ENCODE results near the gene CYP46A1. TPM values are rescaled to one million over a fixed set of nuclear protein-coding genes. Genes with fewer than 3 reads are reported as not detected.

CYP46A1 gene
- total RNA-seq, 1 experiment from 2014 or later: 0.36 TPM

GRCh38 chr14:99763527-99764221, 79.6 kb downstream of the CYP46A1 start:
- BruUV-seq (replicated peaks): no TSS peak
- no peaks in the 10 kb centered on the region for H3K9me3 ChIP-seq (ENCODE audit: control insufficient read depth, insufficient read depth, low read depth, low read length)
- H3K4me1 ChIP-seq (ENCODE audit: control insufficient read depth, insufficient read depth, low read length): peaks cover 11% of the 10 kb centered on the region
- H3K4me3 ChIP-seq (ENCODE audit: low read depth in 2 of 2, low read length in 2 of 2): no peak overlapping the region
- H3K27ac ChIP-seq (ENCODE audit: low read length): no peak overlapping the region
- CTCF ChIA-PET: no interaction called here
- POLR2A ChIA-PET: no interaction called here
- no peaks in the 10 kb centered on the region for H3K27me3 ChIP-seq (ENCODE audit: control insufficient read depth, insufficient read depth, low read length)
- ATAC-seq (no peak), DNase-seq (ENCODE audit: low read depth, low spot score) (no peak)
- in situ Hi-C loops (cut with HindIII; ENCODE audit: low pct_unique_long_range_greater_than_20kb, low sequenced_read_pairs): no loop called here
- intact Hi-C loops (cut with micrococcal nuclease; ENCODE audit: unreplicated experiment): no loop called here
- no peak for TF ChIP-seq CTCF (IDR thresholded peaks at IDR 0.05)
- no peak for TF ChIP-seq POLR2AphosphoS5 (IDR thresholded peaks at IDR 0.05; ENCODE audit: low read depth, low read length)
- TF ChIP-seq, protein P1, sequence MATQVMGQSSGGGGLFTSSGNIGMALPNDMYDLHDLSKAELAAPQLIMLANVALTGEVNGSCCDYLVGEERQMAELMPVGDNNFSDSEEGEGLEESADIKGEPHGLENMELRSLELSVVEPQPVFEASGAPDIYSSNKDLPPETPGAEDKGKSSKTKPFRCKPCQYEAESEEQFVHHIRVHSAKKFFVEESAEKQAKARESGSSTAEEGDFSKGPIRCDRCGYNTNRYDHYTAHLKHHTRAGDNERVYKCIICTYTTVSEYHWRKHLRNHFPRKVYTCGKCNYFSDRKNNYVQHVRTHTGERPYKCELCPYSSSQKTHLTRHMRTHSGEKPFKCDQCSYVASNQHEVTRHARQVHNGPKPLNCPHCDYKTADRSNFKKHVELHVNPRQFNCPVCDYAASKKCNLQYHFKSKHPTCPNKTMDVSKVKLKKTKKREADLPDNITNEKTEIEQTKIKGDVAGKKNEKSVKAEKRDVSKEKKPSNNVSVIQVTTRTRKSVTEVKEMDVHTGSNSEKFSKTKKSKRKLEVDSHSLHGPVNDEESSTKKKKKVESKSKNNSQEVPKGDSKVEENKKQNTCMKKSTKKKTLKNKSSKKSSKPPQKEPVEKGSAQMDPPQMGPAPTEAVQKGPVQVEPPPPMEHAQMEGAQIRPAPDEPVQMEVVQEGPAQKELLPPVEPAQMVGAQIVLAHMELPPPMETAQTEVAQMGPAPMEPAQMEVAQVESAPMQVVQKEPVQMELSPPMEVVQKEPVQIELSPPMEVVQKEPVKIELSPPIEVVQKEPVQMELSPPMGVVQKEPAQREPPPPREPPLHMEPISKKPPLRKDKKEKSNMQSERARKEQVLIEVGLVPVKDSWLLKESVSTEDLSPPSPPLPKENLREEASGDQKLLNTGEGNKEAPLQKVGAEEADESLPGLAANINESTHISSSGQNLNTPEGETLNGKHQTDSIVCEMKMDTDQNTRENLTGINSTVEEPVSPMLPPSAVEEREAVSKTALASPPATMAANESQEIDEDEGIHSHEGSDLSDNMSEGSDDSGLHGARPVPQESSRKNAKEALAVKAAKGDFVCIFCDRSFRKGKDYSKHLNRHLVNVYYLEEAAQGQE (IDR thresholded peaks at IDR 0.05; ENCODE audit: insufficient read depth in 1 of 2, low read depth in 2 of 2, low read length in 1 of 2): no peak
- no peak for TF ChIP-seq TCF7L2 (IDR thresholded peaks at IDR 0.05; ENCODE audit: low read depth, low read length)
- no peaks in the 10 kb centered on the region for H3K36me3 ChIP-seq (ENCODE audit: control insufficient read depth, insufficient read depth, low read length)

DNA sequence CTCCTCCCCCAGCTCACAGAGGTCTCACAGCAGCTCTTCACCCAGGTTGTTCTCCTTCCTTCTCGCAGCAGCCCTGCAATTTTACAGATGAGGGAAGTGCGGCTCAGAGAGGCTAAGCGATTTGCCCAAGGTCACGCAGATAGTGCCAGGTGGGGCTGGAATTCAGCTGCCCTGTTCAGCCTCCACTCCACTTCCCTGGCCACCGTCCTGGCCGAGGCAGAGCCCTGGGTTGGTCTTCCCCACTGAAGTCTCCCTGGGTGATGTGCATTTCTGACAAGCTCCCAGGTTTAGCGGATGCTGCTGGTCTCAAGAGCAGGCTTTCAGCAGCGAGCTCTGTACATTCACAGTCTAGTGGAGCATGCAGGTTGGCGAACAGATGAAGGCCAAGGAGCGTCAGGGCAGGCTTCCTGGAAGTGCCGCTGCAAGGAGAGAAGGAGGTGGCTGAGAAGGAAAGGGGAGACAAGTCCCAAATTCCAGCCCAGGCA, 80.2 kb downstream of the CYP46A1 start:
- H3K9me3 ChIP-seq (ENCODE audit: control insufficient read depth, insufficient read depth, low read depth, low read length): no peaks in the 10 kb centered on the region
- CTCF ChIA-PET: no interaction called here

GRCh38 chr14:99768381-99768780, 84.3 kb downstream of the CYP46A1 start:
- Histone ChIP-seq H3K4me1 (ENCODE audit: control insufficient read depth, insufficient read depth, low read length) (peaks cover 16% of the 10 kb centered on the region), H3K27ac (ENCODE audit: low read length) (no peak overlapping the region), H3K36me3 (ENCODE audit: control insufficient read depth, insufficient read depth, low read length) (no peaks in the 10 kb centered on the region), H3K9me3 (ENCODE audit: control insufficient read depth, insufficient read depth, low read depth, low read length) (no peaks in the 10 kb centered on the region), H3K27me3 (ENCODE audit: control insufficient read depth, insufficient read depth, low read length) (no peaks in the 10 kb centered on the region), H3K4me3 (ENCODE audit: low read depth in 2 of 2, low read length in 2 of 2) (no peak overlapping the region)
- BruUV-seq (replicated peaks): no TSS peak
- no peak for TF ChIP-seq SIN3A (IDR thresholded peaks at IDR 0.05; ENCODE audit: borderline replicate concordance, insufficient read depth, low read depth, low read length)
- TF ChIP-seq, protein P1 (IDR thresholded peaks at IDR 0.05; ENCODE audit: insufficient read depth in 1 of 2, low read depth in 2 of 2, low read length in 1 of 2): no peak
- TF ChIP-seq POLR2AphosphoS5 (IDR thresholded peaks at IDR 0.05; ENCODE audit: low read depth, low read length): no peak
- no peak for TF ChIP-seq TCF7L2 (IDR thresholded peaks at IDR 0.05; ENCODE audit: low read depth, low read length)
- no peak for TF ChIP-seq CTCF (IDR thresholded peaks at IDR 0.05)
- CTCF ChIA-PET: no interaction called here
- POLR2A ChIA-PET: no interaction called here
- in situ Hi-C loops (cut with HindIII; ENCODE audit: low pct_unique_long_range_greater_than_20kb, low sequenced_read_pairs) (no loop called here), intact Hi-C loops (cut with micrococcal nuclease; ENCODE audit: unreplicated experiment) (no loop called here)
- DNase-seq (ENCODE audit: low read depth, low spot score) (no peak), ATAC-seq (no peak)

More for the DNA sequence above, 80.2 kb downstream of the CYP46A1 start:
- POLR2A ChIA-PET: no interaction called here
- in situ Hi-C loops (cut with HindIII; ENCODE audit: low pct_unique_long_range_greater_than_20kb, low sequenced_read_pairs) (no loop called here), intact Hi-C loops (cut with micrococcal nuclease; ENCODE audit: unreplicated experiment) (no loop called here)
- H3K27ac ChIP-seq (ENCODE audit: low read length): no peak overlapping the region
- no peaks in the 10 kb centered on the region for H3K27me3 ChIP-seq (ENCODE audit: control insufficient read depth, insufficient read depth, low read length)
- DNase-seq (ENCODE audit: low read depth, low spot score) (no peak), ATAC-seq (no peak)
- no peaks in the 10 kb centered on the region for H3K36me3 ChIP-seq (ENCODE audit: control insufficient read depth, insufficient read depth, low read length)
- TF ChIP-seq TCF7L2 (IDR thresholded peaks at IDR 0.05; ENCODE audit: low read depth, low read length): no peak
- H3K4me3 ChIP-seq (ENCODE audit: low read depth in 2 of 2, low read length in 2 of 2): no peak overlapping the region
- H3K4me1 ChIP-seq (ENCODE audit: control insufficient read depth, insufficient read depth, low read length): peaks cover 5% of the 10 kb centered on the region; the same call in 1 of the 2 replicates
- no TSS peak for BruUV-seq (replicated peaks)

Measured in Panc1 (cell line).